HK-2 (cell line): ENCODE data around the gene GPRC5B.

Experiments
- DNase-seq: peaks from one replicate; pipeline ENCODE4 v3.0.0-alpha.2; 2018; ENCODE audit not compliant: unreplicated experiment

GPRC5B gene

DNA sequence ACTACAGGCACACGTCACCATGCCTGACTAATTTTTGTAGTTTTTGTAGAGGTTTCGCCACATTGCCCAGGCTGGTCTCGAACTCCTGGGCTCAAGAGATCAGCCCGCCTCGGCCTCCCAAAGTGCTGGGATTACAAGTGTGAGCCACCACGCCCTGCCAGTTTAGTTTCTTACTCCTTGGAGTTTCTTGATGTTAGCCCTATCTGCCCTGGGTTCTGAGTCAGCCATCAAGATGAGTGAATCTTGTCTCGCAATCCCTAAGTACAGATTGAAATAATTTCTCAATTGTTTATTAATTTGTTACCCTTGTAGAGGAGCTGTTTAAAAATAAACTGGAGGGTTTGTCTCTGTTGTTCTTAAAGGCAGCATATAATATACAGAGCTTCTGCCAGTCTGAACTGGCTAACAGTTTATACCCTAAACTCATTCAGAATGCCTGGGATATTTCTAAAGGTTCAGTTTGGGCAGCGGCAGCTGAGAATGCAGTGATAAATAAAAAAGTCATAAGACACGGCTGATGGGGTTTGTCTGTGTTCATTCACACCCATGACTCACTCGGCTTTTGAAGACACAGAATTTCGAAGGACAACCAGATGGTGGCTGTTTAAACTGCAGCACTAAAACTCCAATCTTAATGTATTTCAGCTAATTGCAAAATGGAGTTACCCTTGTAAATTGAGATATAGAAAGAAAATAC is 39.6 kb downstream of the GPRC5B start:
- DNase-seq: no peak

DNA sequence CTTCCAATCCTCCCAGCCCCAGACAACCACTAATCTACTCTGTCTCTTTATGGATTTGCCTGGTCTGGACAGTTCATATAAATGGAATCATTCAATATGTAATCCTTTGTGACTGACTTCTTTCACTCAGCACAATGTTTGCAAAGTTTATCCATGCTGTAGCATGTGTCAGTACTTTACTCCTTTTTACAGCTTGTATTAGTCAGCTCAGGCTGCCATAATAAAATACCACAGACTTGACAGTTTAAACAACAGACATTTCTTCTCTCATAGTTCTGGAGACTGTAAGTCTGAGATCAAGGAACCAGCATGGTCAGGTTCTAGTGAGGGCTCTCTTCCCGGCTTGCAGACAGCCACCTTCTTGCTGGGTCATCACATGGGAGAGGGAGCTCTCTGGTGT is 41.3 kb downstream of the GPRC5B start:
- DNase-seq: no peak

DNA sequence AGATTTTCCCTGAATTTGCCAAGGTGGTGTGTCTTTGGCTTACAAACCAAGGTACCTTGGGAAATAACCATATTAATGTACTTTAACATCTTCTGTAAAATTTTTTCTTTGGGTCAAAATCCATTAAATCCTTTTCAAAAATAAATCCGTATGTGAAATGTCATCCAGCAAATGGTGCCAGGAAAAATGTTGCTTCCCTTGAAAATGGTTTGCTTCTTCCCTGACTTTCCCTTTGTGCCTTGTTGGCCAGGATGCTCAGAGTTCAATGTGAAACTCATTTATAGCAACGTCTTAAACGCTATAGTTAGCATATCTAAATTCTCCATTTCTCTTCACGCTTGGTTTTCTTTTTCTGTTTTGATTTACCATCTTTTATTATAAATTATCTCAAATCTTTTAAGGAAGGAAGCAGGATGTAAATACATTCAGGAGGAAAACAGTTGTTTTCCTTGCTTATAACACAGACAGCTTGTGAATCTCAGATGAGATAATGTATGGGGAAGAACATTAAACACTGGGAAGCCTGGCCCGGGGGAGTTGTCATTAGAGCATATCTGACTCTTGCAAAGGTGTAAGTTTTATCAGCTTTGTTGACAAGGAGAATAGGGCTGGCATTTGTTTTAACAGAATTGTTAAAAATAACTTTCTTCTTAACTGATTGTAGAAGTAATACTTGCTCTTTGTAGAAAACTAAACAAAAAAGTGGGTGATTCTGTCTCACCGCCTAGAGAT is 42.1 kb downstream of the GPRC5B start:
- DNase-seq: no peak

DNA sequence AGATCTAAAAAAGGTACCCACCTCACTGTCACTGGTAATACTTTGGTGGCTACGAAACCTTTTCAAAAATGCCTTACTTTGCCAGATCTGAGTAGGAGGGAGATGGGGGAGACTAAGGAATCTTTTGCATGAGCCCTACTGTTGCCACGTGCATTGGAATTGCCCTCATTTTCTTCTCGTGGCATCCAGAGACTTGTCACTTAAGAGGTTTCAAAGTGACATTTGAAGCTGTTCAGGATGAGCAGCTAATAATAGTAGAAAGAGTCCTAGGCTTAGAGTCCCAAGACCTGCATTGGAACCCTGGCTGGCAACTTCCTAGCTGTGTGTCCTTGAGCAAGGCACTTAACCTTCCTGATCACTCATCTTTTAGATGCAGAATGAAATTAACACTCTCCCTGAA is 43.5 kb downstream of the GPRC5B start:
- DNase-seq: no peak

DNA sequence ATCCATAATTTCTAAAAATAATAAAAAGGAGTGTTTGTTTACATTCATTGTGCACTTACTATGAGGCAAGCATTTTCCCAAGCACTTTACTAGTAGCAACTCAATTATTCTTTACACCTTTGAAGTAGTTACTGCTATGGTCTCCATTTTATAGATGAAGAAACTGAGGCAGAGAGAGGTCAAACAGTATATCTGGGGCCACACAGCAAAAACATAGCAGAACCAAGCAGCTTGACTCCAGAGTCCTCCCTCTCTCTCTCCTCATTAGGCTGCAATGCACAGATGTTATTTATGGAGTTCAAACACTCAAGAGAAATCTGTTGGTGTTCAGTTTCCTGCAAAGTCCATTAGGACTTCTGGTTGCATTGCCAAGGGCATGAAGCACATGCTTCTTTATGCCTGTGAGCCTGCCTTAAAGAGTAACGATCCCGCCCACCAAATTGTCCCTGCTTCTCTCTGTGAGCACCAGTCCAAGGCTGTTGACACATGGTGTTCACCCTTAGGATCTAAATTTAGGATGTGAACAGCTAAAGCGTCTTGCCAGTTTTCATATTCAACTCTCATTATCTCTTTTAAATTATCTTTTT is 44.0 kb downstream of the GPRC5B start:
- no peak for DNase-seq

DNA sequence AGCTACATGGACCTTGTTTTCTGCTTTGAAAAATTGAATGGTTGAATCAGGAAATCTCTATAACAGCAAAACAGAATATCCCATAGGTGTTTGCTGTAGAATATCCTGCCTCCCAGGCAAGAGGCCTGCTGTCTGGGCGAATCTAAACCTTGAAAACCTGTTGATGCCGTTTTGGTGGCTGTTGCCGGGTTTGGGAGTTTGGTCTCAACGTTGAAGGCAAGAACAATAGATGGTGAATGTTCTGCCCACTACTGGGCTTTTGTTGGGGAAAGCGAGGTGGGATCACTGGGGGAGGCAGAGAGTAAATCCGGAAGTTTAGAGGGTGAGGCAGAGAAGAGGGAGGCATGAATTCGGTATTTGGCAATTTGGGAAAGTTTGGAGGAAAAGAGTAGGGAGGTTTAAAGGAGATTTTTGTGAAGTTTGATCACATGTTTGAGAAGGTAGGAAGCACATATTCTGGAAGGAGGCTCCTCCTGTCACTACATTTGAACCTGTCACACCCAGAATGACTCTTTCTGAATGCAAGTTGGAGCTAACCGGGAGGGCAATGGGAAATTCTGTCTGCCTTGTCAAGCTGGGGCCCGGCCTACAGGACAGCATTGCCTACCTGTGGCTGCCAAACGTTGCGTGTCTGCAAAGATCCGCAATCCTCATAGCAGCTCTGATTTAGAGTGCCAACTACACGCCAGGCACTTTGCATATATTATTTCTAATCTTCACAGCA is 46.5 kb downstream of the GPRC5B start:
- no peak for DNase-seq

DNA sequence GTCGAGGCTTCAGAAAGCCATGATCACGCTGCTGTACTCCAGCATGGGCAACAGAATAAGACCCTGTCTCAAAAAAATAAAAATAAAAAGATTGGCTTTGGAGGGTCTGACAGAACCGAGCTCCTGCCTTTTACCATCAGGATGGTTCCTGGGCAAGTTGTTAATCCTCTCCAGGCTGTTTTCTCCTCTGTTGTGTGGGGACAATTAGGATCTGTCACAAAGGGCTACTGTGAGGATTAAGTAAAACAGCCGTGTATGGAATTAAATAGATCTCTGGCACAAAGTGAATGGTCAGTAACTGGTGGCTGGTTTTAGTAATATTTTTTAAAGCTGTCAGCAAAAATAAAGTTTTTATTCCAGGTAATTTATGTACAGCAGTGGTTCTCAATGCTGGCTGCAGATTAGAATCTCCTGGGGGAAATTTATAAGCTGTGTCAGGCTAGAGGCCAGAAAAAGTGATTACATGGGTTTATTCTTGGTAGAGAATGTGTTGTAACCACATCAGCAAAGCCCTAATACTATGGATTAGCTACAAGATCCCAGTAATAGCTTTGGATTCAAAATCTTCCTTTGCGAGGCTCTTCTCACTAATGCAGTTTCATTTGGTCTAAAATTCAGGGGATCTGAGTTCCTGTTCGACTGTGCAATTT is 47.2 kb downstream of the GPRC5B start:
- no peak for DNase-seq

DNA sequence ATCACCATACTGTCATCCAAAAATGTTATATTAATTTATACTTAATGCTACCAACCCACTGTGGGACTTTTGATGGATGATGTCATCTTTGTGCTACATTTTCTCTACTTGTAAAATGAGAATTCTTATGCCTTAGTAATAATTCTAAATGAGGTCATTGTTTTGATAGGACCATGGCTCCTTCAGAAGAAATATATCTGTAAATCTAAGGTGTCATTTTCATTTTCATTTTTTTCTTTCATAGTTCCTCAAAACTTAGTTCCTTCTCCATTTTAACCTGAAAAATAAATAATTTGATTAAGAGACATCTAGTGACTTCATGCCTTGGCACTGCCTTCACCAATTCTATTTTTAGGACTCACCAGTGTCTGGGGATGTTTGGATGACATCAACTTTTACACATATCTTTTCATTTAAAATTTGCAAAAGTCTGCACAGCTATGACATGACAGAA is 48.7 kb downstream of the GPRC5B start:
- no peak for DNase-seq

DNA sequence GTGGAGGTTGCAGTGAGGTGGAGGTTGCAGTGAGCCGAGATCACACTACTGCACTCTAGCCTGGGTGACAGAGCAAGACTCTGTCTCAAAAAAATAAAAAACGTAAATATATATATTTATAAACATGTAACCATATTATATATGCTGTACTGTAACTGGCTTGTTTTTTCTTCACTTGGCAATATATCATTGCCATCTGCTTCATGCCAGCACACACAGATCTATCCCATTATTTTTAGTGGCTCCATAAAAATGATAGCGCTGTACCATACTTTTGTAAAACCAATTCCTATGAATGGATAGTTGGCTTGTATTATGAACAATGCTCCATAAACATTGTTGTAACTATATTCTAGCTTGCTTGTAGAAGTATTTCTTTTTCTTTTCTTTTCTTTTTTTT is 49.5 kb downstream of the GPRC5B start:
- DNase-seq: no peak

DNA sequence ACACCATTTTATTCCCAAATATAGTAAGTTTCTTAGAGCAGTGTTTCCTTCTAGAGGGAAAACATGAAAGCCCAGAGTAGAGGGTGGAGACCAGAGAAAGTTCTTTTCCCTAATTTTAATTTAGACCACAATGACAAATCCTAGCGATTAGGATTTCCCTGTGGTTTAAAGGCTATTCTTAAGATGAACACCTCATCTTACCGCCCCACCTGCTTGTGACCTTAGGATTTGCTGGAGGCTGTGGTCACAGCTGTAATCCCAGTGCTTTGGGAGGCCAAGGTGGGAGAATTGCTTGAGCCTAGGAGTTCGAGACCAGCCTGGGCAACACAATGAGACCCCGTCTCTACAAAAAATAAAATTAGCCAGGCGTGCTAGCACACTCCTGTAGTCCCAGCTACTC is 51.1 kb downstream of the GPRC5B start:
- DNase-seq: no peak

DNA sequence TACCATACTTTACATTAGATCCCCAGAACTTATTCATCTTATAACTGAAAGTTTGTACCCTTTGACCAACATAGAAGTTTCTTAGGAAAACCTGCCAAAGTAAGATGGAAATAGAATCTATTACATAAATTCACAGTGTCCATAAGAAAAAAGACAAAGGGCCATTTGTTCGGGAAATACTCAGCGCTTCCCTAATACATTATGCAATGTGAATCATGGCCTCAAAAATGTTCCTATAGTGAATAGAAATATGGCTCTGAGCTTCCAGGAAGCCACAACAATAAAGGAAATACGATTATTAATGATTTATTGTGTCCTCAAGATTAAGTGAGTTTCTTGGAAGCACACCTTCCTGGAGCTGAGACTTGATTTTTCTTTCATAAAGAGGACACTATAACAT is 51.5 kb downstream of the GPRC5B start:
- DNase-seq: no peak

DNA sequence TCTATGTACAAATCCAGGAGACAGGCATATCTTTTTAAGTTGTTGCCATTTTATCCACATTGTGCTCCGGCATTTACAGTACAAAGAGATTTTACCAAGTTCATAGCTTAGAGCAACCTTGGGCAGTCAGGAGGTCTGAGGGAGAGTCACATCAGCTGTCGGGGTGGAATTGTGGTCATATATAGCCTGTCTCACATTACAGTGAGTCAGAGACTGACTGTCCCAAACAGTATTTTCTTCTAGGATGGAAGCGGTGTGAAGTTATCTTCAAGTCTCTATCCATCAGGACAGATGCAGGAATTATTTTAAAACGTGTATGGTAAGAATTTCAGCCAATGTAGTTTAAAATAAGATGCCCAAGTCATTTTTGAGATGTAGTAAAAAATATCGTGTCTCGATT is 53.0 kb downstream of the GPRC5B start:
- DNase-seq: peak; percentile 18

DNA sequence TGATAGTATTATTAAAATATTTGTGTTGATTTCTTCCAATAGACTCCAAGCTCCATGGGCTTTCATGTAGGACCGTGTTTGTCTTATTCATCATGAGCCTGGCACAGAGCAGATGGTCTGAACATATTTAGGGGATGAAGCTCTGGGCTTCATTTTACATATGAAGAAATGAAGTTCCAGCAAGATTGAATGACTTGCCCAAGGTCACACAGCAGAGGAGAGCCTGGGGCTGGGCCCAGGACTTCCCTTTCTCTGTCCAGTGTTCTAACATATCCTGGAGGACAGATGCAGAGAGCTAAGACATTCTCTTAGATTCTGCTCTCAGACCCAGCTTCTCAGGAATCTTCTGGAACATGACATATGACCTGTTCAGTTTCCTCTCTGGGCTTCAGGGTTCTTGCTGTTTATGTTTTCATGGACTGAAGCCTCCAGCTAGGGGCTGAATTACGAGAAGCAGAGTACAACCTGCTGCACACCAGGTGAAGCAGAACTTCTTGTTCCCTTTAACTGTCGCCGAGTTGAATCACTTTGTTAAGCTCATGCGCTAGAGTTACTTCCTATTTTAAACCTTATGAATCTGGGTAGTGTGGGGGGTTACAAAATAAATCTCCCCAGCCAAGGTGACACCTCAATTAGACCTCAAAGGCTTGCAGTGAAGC is 53.6 kb downstream of the GPRC5B start:
- no peak for DNase-seq

DNA sequence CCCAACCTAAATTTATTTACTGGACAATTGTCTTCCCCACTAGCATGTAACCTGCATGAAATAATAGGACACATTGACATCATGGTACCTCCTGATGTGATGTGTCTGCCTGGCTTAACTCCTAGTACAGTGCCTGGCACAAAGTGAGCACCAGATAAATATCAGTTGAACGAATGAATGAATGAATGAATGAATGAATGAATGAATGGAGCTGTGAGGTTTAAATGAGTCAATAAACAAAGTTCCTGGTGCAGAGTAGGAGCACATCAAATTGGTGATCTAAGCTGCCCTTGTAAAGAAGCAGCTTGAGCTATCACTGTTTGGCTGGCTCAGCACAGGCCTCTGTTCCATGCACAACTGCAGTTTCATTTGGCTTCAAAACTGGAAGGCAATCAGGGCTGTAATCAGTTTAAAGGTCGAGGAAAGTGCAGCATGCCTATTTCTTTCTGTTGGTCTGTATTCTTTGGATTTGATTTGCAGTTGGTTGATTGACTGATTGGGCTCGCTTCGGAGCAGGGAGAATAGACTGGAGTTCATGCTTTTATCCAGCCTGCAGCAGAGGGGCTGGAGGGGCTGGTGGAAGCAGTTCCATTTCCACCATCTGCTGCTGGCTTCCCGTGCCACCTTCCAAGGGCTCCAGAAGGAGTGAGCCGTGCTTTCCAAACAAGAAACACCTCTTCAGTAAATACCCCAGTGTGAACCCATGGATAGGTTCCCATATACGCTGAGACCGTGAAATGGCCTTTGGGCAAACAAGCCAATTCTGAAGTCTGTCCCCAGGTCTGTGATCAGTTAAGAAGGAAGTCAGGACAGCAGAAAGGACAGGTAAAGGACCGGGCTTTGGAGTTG is 54.6 kb downstream of the GPRC5B start:
- no peak for DNase-seq

DNA sequence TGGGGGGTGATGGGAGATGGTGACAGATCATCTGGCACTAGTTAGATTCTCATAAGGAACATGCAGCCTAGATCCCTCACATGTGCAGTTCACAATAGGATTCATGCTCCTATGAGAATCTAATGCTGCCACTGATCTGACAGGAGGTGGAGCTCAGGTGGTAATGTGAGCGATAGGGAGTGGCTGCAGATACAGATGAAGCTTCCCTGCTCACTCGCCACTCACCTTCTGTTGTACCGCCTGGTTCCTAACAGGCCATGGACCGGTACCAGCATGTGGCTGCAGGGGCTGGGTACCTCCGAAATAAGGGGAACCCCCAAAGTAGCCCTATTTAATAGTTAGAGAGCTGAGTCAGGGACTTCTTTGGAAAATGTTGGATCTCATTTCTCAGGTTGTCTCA is 60.4 kb downstream of the GPRC5B start:
- no peak for DNase-seq

DNA sequence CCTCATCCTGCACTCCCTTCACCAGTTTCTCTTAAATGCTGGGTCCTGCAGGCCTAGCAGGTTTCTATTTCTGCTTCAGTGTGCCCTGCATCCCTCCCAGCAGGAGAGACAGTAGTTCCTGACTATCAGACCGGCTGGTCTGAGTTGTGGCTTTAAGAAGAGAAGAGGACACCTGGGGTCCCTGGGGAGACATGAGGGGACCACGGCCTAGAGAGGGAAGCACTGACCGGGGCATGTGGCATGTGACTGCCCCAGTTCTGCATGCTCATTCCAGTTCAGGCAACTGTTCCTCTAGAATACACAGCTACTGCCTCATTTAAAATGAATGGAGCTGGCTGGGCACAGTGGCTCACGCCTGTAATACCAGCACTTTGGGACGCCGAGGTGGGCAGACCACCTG is 61.3 kb downstream of the GPRC5B start:
- no peak for DNase-seq

DNA sequence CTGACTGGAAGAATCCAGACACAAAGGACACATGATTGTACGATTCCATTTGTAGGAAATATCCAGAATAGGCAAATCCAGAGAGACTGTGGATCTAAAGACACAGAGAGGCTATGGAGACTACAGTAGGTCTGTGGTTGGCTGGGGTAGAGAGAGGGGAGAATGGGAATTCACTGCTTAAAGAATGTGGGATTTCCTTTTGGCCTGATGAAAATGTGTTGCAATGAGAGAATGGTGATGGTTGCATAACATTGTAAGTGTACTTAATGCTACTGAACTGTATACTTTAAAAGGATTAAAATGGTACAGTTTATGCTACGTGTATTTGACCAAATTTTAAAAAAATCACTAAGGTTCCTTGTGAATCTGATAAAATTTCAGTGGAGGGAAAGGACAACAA is 62.1 kb downstream of the GPRC5B start:
- no peak for DNase-seq

DNA sequence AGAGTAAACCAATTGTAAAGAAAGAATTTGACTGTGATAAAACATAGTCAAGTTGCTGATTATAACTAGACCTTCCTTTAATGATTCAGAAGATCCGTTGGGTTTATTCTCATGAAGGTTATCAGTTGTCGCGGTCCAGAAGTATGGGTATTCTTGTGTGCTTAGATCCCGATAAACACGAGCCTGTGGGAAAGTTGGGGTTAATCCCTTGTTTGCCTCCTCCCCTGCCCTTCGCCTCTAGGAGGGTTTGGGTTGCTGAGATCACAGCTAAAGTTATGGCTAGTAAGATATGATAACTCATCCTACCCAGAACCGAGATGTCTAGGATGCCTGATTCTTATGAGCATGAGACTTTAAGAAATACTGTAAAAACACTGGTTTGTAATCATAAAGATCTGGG is 66.8 kb downstream of the GPRC5B start:
- DNase-seq: no peak

DNA sequence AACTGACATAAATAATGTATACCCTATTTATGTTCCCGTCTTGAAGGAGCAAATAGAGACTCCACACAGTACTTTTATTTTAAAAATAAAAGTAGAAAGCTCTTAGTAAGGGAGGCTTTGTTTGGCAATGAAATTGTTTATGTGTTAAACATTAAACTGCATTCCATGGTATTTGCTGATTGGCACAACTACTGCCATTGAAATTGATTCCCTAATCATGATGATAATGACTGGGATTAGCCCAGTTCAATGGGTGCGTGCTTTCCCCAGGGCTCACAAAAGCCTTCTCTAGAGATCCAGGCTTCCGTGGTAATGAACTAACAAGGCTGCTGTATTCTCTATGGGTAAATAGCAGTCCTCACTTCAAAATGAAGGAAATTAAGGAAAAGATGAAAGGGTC is 67.5 kb downstream of the GPRC5B start:
- DNase-seq: no peak

DNA sequence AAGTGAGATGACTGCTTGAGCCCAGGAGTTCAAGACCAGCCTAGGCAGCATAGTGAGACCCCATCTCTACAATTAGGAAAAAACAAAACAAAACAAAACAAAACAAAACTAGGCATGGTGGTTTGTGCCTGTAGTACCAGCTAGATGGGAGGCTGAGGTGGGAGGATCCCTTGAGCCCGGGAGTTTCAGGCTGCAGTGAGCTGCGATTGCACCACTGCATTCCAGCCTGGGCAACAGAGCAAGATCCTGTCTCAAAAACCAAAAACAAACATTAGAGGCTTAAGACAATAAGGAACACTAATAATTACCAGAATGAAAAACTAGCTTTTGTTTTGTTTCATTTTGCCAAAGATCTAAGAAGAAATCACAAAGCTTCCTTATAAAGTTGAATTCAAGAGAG is 69.2 kb downstream of the GPRC5B start:
- DNase-seq: no peak

DNA sequence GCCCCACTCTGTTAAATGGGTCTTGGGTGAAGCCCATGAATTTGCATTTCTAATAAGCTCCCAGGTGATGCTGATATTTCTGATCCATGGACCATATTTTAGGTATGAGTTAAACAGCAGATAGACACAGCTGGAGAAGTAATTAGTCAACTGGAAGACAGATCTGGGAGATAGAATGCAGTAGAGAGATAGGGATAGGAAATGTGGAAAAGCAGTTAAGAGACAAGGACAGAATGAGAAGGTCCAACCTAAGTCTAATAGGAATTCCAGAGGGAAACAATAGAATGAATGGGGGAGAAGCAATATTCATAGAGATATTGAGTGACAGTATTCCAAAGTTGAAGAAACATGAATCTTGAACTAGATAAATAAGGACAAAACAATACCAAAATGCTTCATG is 71.7 kb downstream of the GPRC5B start:
- DNase-seq: no peak
